PFSK-1 (cell line): ENCODE results near the gene RFX2.

Experiments used
- POLR2AphosphoS5 ChIP-seq: IDR thresholded peaks from 2 replicates; pipeline ENCODE4 v1.6.1; 2012; ENCODE audit warnings: low read depth, mild to moderate bottlenecking, control low read depth, low read length, moderate library complexity
- SIN3A ChIP-seq: IDR thresholded peaks from 2 replicates; pipeline ENCODE4 v1.6.1; 2012; ENCODE audit warnings: mild to moderate bottlenecking, low read length, moderate library complexity, borderline replicate concordance; ENCODE audit not compliant: insufficient read depth
- TAF1 ChIP-seq: IDR thresholded peaks from 2 replicates; pipeline ENCODE4 v1.6.1; 2012; ENCODE audit warnings: low read length, control low read depth, borderline replicate concordance; ENCODE audit not compliant: insufficient read depth

GRCh38 chr19:6048348-6048747 is 62.0 kb downstream of the RFX2 start:
- TF ChIP-seq SIN3A (no peak), TAF1 (no peak), POLR2AphosphoS5 (no peak)
